Measurements from ENCODE around the gene CEL.
A peak's percentile ranks its signal among the peaks of the same experiment; 100 is the strongest.
"Not testable (repeated sequence)": the region's sequence is repeated elsewhere in the genome, so short reads cannot be mapped to it uniquely, and the experiment has no call there.

CEL gene

GRCh38 chr9:133066181-133066983 is 4.6 kb downstream of the CEL start:
- no peaks in the 10 kb centered on the region for H3K9me3 ChIP-seq (ENCODE audit: control insufficient read depth, low read length)
- no peak overlapping the region for H3K4me3 ChIP-seq (ENCODE audit: low read length)
- H3K9ac ChIP-seq (ENCODE audit: low read length), result no peak overlapping the region
- DNase-seq (ENCODE audit: low read depth), result no peak
- no peaks in the 10 kb centered on the region for H3K27me3 ChIP-seq (replicated peaks; ENCODE audit: control insufficient read depth, insufficient read depth, low read length)
- H3K36me3 ChIP-seq (ENCODE audit: control insufficient read depth, insufficient read depth, low read length, severe bottlenecking), result no peaks in the 10 kb centered on the region
- H3K4me1 ChIP-seq (ENCODE audit: control insufficient read depth, insufficient read depth, low read length), result peaks cover under 1% of the 10 kb centered on the region

GRCh38 chr9:133067006-133067405 is 5.2 kb downstream of the CEL start:
- no peaks in the 10 kb centered on the region for H3K9me3 ChIP-seq (ENCODE audit: control insufficient read depth, low read length)
- no peaks in the 10 kb centered on the region for H3K27me3 ChIP-seq (replicated peaks; ENCODE audit: control insufficient read depth, insufficient read depth, low read length)
- H3K4me1 ChIP-seq (ENCODE audit: control insufficient read depth, insufficient read depth, low read length), result no peaks in the 10 kb centered on the region
- H3K9ac ChIP-seq (ENCODE audit: low read length), result no peak overlapping the region
- DNase-seq (ENCODE audit: low read depth), result no peak
- no peak overlapping the region for H3K4me3 ChIP-seq (ENCODE audit: low read length)
- no peaks in the 10 kb centered on the region for H3K36me3 ChIP-seq (ENCODE audit: control insufficient read depth, insufficient read depth, low read length, severe bottlenecking)

DNA sequence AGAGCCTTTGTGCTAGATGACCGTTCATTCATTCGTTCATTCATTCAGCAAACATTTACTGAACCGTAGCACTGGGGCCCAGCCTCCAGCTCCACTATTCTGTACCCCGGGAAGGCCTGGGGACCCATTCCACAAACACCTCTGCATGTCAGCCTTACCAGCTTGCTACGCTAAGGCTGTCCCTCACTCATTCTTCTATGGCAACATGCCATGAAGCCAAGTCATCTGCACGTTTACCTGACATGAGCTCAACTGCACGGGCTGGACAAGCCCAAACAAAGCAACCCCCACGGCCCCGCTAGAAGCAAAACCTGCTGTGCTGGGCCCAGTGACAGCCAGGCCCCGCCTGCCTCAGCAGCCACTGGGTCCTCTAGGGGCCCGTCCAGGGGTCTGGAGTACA is 6.0 kb downstream of the CEL start:
- H3K4me1 ChIP-seq (ENCODE audit: control insufficient read depth, insufficient read depth, low read length), result no peaks in the 10 kb centered on the region
- H3K36me3 ChIP-seq (ENCODE audit: control insufficient read depth, insufficient read depth, low read length, severe bottlenecking), result no peaks in the 10 kb centered on the region
- H3K9me3 ChIP-seq (ENCODE audit: control insufficient read depth, low read length), result no peaks in the 10 kb centered on the region
- no peak overlapping the region for H3K4me3 ChIP-seq (ENCODE audit: low read length)
- no peak overlapping the region for H3K9ac ChIP-seq (ENCODE audit: low read length)
- no peak for DNase-seq (ENCODE audit: low read depth)
- H3K27me3 ChIP-seq (replicated peaks; ENCODE audit: control insufficient read depth, insufficient read depth, low read length), result no peaks in the 10 kb centered on the region

DNA sequence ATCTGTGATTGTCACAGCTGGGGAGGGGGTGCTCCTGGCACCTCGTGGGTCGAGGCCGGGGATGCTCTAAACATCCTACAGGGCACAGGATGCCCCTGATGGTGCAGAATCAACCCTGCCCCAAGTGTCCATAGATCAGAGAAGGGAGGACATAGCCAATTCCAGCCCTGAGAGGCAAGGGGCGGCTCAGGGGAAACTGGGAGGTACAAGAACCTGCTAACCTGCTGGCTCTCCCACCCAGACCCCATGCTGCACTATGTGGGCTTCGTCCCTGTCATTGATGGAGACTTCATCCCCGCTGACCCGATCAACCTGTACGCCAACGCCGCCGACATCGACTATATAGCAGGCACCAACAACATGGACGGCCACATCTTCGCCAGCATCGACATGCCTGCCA is 6.7 kb downstream of the CEL start:
- not testable (repeated sequence) for DNase-seq (ENCODE audit: low read depth); H3K9me3 ChIP-seq (ENCODE audit: control insufficient read depth, low read length); H3K4me3 ChIP-seq (ENCODE audit: low read length); H3K36me3 ChIP-seq (ENCODE audit: control insufficient read depth, insufficient read depth, low read length, severe bottlenecking); H3K27me3 ChIP-seq (replicated peaks; ENCODE audit: control insufficient read depth, insufficient read depth, low read length); H3K9ac ChIP-seq (ENCODE audit: low read length); H3K4me1 ChIP-seq (ENCODE audit: control insufficient read depth, insufficient read depth, low read length)

GRCh38 chr9:133070500-133070961 is 8.8 kb downstream of the CEL start:
- H3K9ac ChIP-seq (ENCODE audit: low read length); H3K4me3 ChIP-seq (ENCODE audit: low read length); DNase-seq (ENCODE audit: low read depth); H3K9me3 ChIP-seq (ENCODE audit: control insufficient read depth, low read length); H3K27me3 ChIP-seq (replicated peaks; ENCODE audit: control insufficient read depth, insufficient read depth, low read length); H3K36me3 ChIP-seq (ENCODE audit: control insufficient read depth, insufficient read depth, low read length, severe bottlenecking): not testable (repeated sequence)
- H3K4me1 ChIP-seq (ENCODE audit: control insufficient read depth, insufficient read depth, low read length), result peaks cover 16% of the 10 kb centered on the region

DNA sequence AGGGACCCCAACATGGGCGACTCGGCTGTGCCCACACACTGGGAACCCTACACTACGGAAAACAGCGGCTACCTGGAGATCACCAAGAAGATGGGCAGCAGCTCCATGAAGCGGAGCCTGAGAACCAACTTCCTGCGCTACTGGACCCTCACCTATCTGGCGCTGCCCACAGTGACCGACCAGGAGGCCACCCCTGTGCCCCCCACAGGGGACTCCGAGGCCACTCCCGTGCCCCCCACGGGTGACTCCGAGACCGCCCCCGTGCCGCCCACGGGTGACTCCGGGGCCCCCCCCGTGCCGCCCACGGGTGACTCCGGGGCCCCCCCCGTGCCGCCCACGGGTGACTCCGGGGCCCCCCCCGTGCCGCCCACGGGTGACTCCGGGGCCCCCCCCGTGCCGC is 9.2 kb downstream of the CEL start:
- H3K36me3 ChIP-seq (ENCODE audit: control insufficient read depth, insufficient read depth, low read length, severe bottlenecking); H3K27me3 ChIP-seq (replicated peaks; ENCODE audit: control insufficient read depth, insufficient read depth, low read length); H3K9ac ChIP-seq (ENCODE audit: low read length); DNase-seq (ENCODE audit: low read depth); H3K4me3 ChIP-seq (ENCODE audit: low read length); H3K9me3 ChIP-seq (ENCODE audit: control insufficient read depth, low read length): not testable (repeated sequence)
- H3K4me1 ChIP-seq (ENCODE audit: control insufficient read depth, insufficient read depth, low read length), result peaks cover 21% of the 10 kb centered on the region

DNA sequence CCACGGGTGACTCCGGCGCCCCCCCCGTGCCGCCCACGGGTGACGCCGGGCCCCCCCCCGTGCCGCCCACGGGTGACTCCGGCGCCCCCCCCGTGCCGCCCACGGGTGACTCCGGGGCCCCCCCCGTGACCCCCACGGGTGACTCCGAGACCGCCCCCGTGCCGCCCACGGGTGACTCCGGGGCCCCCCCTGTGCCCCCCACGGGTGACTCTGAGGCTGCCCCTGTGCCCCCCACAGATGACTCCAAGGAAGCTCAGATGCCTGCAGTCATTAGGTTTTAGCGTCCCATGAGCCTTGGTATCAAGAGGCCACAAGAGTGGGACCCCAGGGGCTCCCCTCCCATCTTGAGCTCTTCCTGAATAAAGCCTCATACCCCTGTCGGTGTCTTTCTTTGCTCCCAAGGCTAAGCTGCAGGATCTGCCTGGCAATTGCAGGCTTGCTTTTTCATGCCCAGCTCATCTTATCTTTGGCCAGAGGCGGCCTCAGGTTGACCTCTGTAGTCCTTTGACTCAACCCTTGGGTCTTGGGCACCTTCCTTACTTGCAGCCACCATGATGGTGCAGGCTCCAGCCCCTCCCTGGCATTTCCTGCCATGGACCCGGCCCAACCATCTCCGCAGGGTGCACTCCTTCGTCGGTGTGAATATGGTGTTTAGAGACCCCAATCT is 9.8 kb downstream of the CEL start:
- no peak for DNase-seq (ENCODE audit: low read depth)
- Histone ChIP-seq H3K9me3 (ENCODE audit: control insufficient read depth, low read length) (no peaks in the 10 kb centered on the region), H3K36me3 (ENCODE audit: control insufficient read depth, insufficient read depth, low read length, severe bottlenecking) (no peaks in the 10 kb centered on the region), H3K4me3 (ENCODE audit: low read length) (no peak overlapping the region), H3K27me3 (replicated peaks; ENCODE audit: control insufficient read depth, insufficient read depth, low read length) (no peaks in the 10 kb centered on the region), H3K9ac (ENCODE audit: low read length) (no peak overlapping the region), H3K4me1 (ENCODE audit: control insufficient read depth, insufficient read depth, low read length) (peaks cover 27% of the 10 kb centered on the region)

GRCh38 chr9:133072210-133072609 is 10.4 kb downstream of the CEL start:
- H3K36me3 ChIP-seq (ENCODE audit: control insufficient read depth, insufficient read depth, low read length, severe bottlenecking); H3K4me3 ChIP-seq (ENCODE audit: low read length); DNase-seq (ENCODE audit: low read depth); H3K9me3 ChIP-seq (ENCODE audit: control insufficient read depth, low read length); H3K9ac ChIP-seq (ENCODE audit: low read length); H3K27me3 ChIP-seq (replicated peaks; ENCODE audit: control insufficient read depth, insufficient read depth, low read length): not testable (repeated sequence)
- H3K4me1 ChIP-seq (ENCODE audit: control insufficient read depth, insufficient read depth, low read length), result peaks cover 30% of the 10 kb centered on the region

- no peak overlapping the region for H3K9ac ChIP-seq (ENCODE audit: low read length)
- no peaks in the 10 kb centered on the region for H3K27me3 ChIP-seq (replicated peaks; ENCODE audit: control insufficient read depth, insufficient read depth, low read length)
- DNase-seq (ENCODE audit: low read depth), result no peak
- no peak overlapping the region for H3K4me3 ChIP-seq (ENCODE audit: low read length)
- no peaks in the 10 kb centered on the region for H3K9me3 ChIP-seq (ENCODE audit: control insufficient read depth, low read length)
- H3K4me1 ChIP-seq (ENCODE audit: control insufficient read depth, insufficient read depth, low read length), result peaks cover 30% of the 10 kb centered on the region
- no peaks in the 10 kb centered on the region for H3K36me3 ChIP-seq (ENCODE audit: control insufficient read depth, insufficient read depth, low read length, severe bottlenecking)
Measured at GRCh38 chr9:133073086-133074014, 11.6 kb downstream of the CEL start.

GRCh38 chr9:133074111-133074651 is 12.4 kb downstream of the CEL start:
- peak; percentile 40 for DNase-seq (ENCODE audit: low read depth)
- Histone ChIP-seq H3K27me3 (replicated peaks; ENCODE audit: control insufficient read depth, insufficient read depth, low read length) (no peaks in the 10 kb centered on the region), H3K9ac (ENCODE audit: low read length) (no peak overlapping the region), H3K4me3 (ENCODE audit: low read length) (no peak overlapping the region), H3K9me3 (ENCODE audit: control insufficient read depth, low read length) (no peaks in the 10 kb centered on the region), H3K36me3 (ENCODE audit: control insufficient read depth, insufficient read depth, low read length, severe bottlenecking) (no peaks in the 10 kb centered on the region), H3K4me1 (ENCODE audit: control insufficient read depth, insufficient read depth, low read length) (peaks cover 30% of the 10 kb centered on the region)
